Brain microvascular endothelial cell (primary cell): Measurements from ENCODE around the gene FHL2.

Source experiments
- DNase-seq: peaks from one replicate; pipeline ENCODE4 v3.0.0-alpha.2; 2020
- H3K27ac ChIP-seq: fragments of 250-450 bp; sonication (Bioruptor Pico); 2 replicates; pipeline ENCODE4 v1.5.1; 2020; ENCODE audit warnings: mild to moderate bottlenecking, moderate library complexity
- H3K27me3 ChIP-seq: fragments of 250-450 bp; sonication (Bioruptor Pico); replicated peaks from 2 replicates; pipeline ENCODE4 v1.5.1; 2020; ENCODE audit warnings: mild to moderate bottlenecking
- H3K36me3 ChIP-seq: fragments of 250-450 bp; sonication (Bioruptor Pico); replicated peaks from 2 replicates; pipeline ENCODE4 v1.5.1; 2020; ENCODE audit warnings: mild to moderate bottlenecking
- H3K4me3 ChIP-seq: 2 replicates; pipeline ENCODE4 v1.5.1; 2011; ENCODE audit warnings: low read depth, mild to moderate bottlenecking, control low read depth, low read length, moderate library complexity
- in situ Hi-C: cut with HindIII; loops from 2 replicates; pipeline ENCODE4 v1.10.0; 2017; ENCODE audit warnings: low sequenced_read_pairs, low pct_ligation_motif_present
- TF ChIP-seq, protein P1 (sequence below): IDR thresholded peaks from 2 replicates; pipeline ENCODE4 v1.5.1; 2011; ENCODE audit warnings: low read depth, mild to moderate bottlenecking, moderate library complexity, low read length, control low read depth, inconsistent platforms; ENCODE audit errors: missing control alignments

Gene FHL2

DNA sequence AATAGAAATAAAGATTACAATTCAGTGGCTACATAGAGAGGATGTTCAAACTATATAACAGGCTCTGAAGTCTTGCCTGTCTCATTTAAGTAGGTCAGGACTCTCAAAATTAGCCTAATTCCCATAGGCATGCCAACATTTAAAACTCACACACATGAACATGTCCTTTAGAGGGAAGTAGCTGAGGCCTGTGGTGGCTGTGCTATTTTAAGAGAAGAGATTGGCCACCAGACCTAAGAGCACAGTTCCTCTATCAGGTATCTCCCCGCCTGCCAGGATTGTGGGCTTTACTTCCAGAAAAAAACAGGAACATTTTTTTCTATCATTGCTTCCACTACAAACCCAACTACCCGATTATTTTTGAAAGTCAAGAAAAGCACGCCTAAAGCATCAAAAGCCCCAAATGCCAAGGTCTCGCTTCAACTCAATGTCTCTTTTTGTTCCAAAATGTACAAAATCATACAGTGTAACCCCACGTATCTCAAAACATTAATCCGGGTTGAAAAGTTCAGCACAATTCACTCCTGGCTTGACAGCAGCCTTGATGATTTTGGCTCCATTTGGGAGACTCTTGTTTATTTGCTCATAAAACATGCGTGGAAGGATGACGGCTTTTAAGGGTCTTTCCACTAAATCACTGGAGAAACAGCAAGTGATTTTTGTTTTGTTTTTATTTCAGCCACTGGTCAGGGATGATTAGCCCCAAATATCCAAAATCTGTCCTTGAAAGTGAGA, 15.3 kb downstream of the FHL2 start:
- in situ Hi-C loops = no loop called here
- TF ChIP-seq, protein P1, sequence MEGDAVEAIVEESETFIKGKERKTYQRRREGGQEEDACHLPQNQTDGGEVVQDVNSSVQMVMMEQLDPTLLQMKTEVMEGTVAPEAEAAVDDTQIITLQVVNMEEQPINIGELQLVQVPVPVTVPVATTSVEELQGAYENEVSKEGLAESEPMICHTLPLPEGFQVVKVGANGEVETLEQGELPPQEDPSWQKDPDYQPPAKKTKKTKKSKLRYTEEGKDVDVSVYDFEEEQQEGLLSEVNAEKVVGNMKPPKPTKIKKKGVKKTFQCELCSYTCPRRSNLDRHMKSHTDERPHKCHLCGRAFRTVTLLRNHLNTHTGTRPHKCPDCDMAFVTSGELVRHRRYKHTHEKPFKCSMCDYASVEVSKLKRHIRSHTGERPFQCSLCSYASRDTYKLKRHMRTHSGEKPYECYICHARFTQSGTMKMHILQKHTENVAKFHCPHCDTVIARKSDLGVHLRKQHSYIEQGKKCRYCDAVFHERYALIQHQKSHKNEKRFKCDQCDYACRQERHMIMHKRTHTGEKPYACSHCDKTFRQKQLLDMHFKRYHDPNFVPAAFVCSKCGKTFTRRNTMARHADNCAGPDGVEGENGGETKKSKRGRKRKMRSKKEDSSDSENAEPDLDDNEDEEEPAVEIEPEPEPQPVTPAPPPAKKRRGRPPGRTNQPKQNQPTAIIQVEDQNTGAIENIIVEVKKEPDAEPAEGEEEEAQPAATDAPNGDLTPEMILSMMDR = no peak
- no peak overlapping the region for H3K4me3 ChIP-seq
- no peaks in the 10 kb centered on the region for H3K27me3 ChIP-seq
- peaks cover 88% of the 10 kb centered on the region for H3K36me3 ChIP-seq
- peak overlapping the region; percentile 5 for H3K27ac ChIP-seq
- DNase-seq = no peak

DNA sequence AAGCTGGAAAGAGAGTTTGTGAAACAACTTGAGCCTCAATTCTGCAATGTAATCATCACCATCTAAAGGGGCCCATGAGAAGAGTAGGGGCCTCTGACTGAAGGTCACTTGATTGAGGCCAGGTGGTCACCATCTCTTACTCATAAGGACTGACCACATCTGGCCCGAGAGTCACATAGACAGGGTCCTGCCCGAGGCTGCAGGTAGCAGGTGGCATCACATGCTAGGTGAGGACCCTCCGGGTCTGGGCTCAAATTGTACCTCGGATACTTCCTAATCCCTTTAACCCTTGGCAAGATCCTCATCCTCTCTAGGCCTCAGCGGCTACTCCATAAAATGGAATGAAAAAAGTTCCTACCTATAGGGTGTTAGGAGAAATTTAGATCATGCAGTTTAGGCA, 16.7 kb downstream of the FHL2 start:
- H3K27ac ChIP-seq = peak overlapping the region; percentile 11
- TF ChIP-seq, protein P1 = no peak

DNA sequence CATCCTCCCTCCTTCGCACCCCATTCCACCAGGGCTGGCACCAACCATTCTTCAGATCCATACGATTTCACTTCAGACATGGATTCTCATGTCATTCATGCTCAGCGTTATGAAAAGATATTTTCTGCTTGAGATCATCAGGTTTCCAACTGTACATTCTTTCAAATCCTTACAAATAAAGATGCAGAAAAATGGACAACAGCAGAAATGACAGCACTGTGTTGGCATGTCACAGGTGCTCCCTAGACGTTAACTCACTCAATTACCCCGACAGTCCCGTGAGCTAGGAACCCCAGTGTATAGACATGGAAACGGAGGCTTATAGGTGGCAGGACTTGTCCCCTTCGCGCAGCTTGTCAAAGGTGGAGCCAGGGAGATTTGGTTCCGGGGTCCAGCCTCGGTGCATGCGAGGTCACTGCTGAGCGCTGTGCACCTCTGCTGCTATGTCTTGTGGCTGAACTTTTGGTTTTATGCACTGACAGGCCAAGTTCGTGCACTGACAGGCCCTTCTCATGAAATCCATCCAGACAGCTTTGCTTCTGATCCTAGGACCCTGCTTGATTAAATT, 17.7 kb downstream of the FHL2 start:
- TF ChIP-seq, protein P1 = no peak
- Histone ChIP-seq H3K36me3 (peaks cover 100% of the 10 kb centered on the region), H3K27ac (peak overlapping the region; percentile 52), H3K27me3 (no peaks in the 10 kb centered on the region), H3K4me3 (no peak overlapping the region)
- DNase-seq = no peak
- in situ Hi-C loops = no loop called here

More for the DNA sequence above, 16.7 kb downstream of the FHL2 start:
- Histone ChIP-seq H3K36me3 (peaks cover 93% of the 10 kb centered on the region), H3K27me3 (no peaks in the 10 kb centered on the region), H3K4me3 (no peak overlapping the region)
- no peak for DNase-seq
- in situ Hi-C loops = no loop called here

DNA sequence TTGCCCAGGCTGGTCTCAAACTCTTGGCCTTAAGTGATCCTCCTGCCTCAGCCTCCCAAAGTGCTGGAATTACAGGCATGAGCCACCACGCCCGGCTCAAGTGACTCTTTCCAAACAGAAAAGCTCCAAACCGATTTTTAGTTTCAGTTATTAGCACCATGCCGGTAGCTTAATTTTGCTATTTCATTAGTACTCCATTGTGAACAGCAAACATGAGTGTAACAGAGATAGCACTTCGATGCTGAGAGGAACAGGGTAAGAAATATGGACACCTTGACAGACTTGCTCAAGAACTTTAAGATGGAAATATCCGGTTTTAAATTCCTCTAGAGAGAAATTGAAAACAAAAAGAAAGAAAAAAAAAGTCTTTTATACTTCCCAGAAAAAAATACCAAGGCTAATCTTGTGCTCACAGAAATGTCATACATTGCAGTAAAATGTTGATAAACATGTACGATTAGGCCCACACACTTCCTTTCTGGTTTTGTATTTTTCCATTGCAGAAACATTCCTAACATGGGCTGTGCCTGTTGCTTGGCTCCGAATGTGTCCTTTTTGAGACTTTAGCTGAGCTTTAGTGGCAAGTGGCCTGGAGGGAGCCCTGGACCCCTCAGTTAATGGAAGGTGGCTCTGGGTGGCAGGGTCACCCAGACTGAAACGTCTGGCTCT, 18.3 kb downstream of the FHL2 start:
- Histone ChIP-seq H3K27ac (peak overlapping the region; percentile 52), H3K27me3 (no peaks in the 10 kb centered on the region), H3K4me3 (no peak overlapping the region), H3K36me3 (peaks cover 100% of the 10 kb centered on the region)
- in situ Hi-C loops = no loop called here
- TF ChIP-seq, protein P1 = no peak
- no peak for DNase-seq

DNA sequence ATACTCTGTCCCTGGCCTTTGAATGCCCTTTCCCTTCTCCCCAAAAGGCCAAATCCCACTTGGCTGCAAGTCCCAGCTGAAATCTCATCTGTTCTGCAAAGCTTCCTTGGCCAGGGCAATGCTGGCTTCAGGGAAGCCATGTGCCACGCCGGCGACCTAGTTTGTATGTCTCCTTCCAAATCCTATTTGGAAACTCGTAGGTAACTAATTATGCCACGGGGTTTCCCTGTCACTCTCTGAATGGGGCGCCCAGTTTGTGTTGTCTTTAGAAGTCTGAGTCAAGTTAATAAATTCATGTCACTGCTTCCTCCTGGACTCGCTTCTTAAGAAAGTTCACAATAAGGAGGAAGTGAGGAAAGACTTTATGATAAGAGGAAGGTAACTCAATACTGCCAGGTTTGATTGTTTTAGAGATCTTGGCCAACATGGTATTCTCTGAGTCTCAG, 19.1 kb downstream of the FHL2 start:
- Histone ChIP-seq H3K27ac (peak overlapping the region; percentile 52), H3K27me3 (no peaks in the 10 kb centered on the region), H3K36me3 (peaks cover 97% of the 10 kb centered on the region), H3K4me3 (no peak overlapping the region)
- no peak for DNase-seq
- in situ Hi-C loops = no loop called here
- TF ChIP-seq, protein P1 = no peak
